GM21576 (cell line): ENCODE data around the gene TSGA10IP.
A peak's percentile ranks its signal among the peaks of the same experiment; 100 is the strongest.
"Not testable (repeated sequence)": the region's sequence is repeated elsewhere in the genome, so short reads cannot be mapped to it uniquely, and the experiment has no call there.

ENCODE experiments used
- ATAC-seq: cut with Tn5 transposase; IDR thresholded peaks from one replicate; pipeline ENCODE4 v1.9.1; 2021; ENCODE audit warnings: mild to moderate bottlenecking, moderate library complexity; ENCODE audit not compliant: unreplicated experiment

The TSGA10IP gene

GRCh38 chr11:65945941-65946558 lies 770 bp downstream of the TSGA10IP start:
- no peak for ATAC-seq

GRCh38 chr11:65946655-65947054 lies 1.4 kb downstream of the TSGA10IP start:
- ATAC-seq: no peak

- no peak for ATAC-seq
These were observed 1.9 kb downstream of the TSGA10IP start for GRCh38 chr11:65947133-65947532.

GRCh38 chr11:65947603-65948125 lies 2.4 kb downstream of the TSGA10IP start:
- ATAC-seq: no peak

- not testable (repeated sequence) for ATAC-seq
These were observed 5.4 kb downstream of the TSGA10IP start for GRCh38 chr11:65950711-65951110.

GRCh38 chr11:65951641-65952040 lies 6.4 kb downstream of the TSGA10IP start:
- not testable (repeated sequence) for ATAC-seq

- ATAC-seq: no peak
These were observed 6.8 kb downstream of the TSGA10IP start for GRCh38 chr11:65952052-65952521.

- no peak for ATAC-seq
These were observed 8.2 kb downstream of the TSGA10IP start for GRCh38 chr11:65953471-65953870.

- ATAC-seq: no peak
These were observed 9.5 kb downstream of the TSGA10IP start for GRCh38 chr11:65954771-65955170.

- ATAC-seq: no peak
These were observed 13.0 kb downstream of the TSGA10IP start for GRCh38 chr11:65958291-65958690.

- no peak for ATAC-seq
These were observed 13.6 kb downstream of the TSGA10IP start for GRCh38 chr11:65958774-65959420.

- no peak for ATAC-seq
These were observed 15.6 kb downstream of the TSGA10IP start for GRCh38 chr11:65960824-65961266.

GRCh38 chr11:65961267-65962140 lies 16.2 kb downstream of the TSGA10IP start, which contains the start of gene SART1:
TSS of gene SART1 (plus strand) at chr11:65961734. CDS start at chr11:65961781, 47 bp downstream.
- peak; percentile 74 for ATAC-seq

GRCh38 chr11:65962141-65962564 lies 16.9 kb downstream of the TSGA10IP start:
- ATAC-seq: no peak

GRCh38 chr11:65964906-65965305 lies 19.6 kb downstream of the TSGA10IP start:
- no peak for ATAC-seq

- ATAC-seq: no peak
These were observed 20.9 kb downstream of the TSGA10IP start for GRCh38 chr11:65965986-65966762.

GRCh38 chr11:65967329-65967934 lies 22.2 kb downstream of the TSGA10IP start:
- no peak for ATAC-seq

GRCh38 chr11:65968600-65969482 lies 23.6 kb downstream of the TSGA10IP start:
- ATAC-seq: no peak

GRCh38 chr11:65972116-65972515 lies 26.8 kb downstream of the TSGA10IP start:
- ATAC-seq: no peak
